ENCODE results near the gene GOLGA6C. TPM values are rescaled to one million over a fixed set of nuclear protein-coding genes. Genes with fewer than 3 reads are reported as not detected.
"Not testable (repeated sequence)": the region's sequence is repeated elsewhere in the genome, so short reads cannot be mapped to it uniquely, and the experiment has no call there.

The GOLGA6C gene
- total RNA-seq, 6 experiments from 2014 or later = not detected

- Mint-ChIP-seq H3K4me3 (no peak overlapping the region), H3K27me3 (ENCODE audit: insufficient read depth) (peaks cover 8% of the 10 kb centered on the region), H3K4me1 (ENCODE audit: low read depth) (no peaks in the 10 kb centered on the region), H3K9me3 (no peaks in the 10 kb centered on the region), H3K27ac (no peak overlapping the region), H3K36me3 (ENCODE audit: low read depth) (no peaks in the 10 kb centered on the region)
- TF ChIP-seq CTCF (IDR thresholded peaks at IDR 0.05) = no peak
- DNase-seq = no peak
Measured at GRCh38 chr15:75217012-75217411, 41.1 kb upstream of the GOLGA6C start.

GRCh38 chr15:75217574-75217973 lies 40.6 kb upstream of the GOLGA6C start:
- not testable (repeated sequence) for H3K4me1 Mint-ChIP-seq (ENCODE audit: low read depth); H3K36me3 Mint-ChIP-seq (ENCODE audit: low read depth); H3K27me3 Mint-ChIP-seq (ENCODE audit: insufficient read depth); H3K27ac Mint-ChIP-seq; H3K4me3 Mint-ChIP-seq; H3K9me3 Mint-ChIP-seq; DNase-seq

GRCh38 chr15:75219507-75219929 lies 38.6 kb upstream of the GOLGA6C start:
- H3K27me3 Mint-ChIP-seq (ENCODE audit: insufficient read depth) = peaks cover 14% of the 10 kb centered on the region
- H3K4me3 Mint-ChIP-seq; H3K9me3 Mint-ChIP-seq; H3K27ac Mint-ChIP-seq; H3K4me1 Mint-ChIP-seq (ENCODE audit: low read depth); H3K36me3 Mint-ChIP-seq (ENCODE audit: low read depth); DNase-seq: not testable (repeated sequence)

GRCh38 chr15:75223688-75224087 lies 34.4 kb upstream of the GOLGA6C start:
- TF ChIP-seq CTCF (IDR thresholded peaks at IDR 0.05) = no peak
- Mint-ChIP-seq H3K4me3 (no peak overlapping the region), H3K27ac (no peak overlapping the region), H3K27me3 (ENCODE audit: insufficient read depth) (peaks cover 21% of the 10 kb centered on the region), H3K36me3 (ENCODE audit: low read depth) (no peaks in the 10 kb centered on the region), H3K4me1 (ENCODE audit: low read depth) (no peaks in the 10 kb centered on the region), H3K9me3 (no peaks in the 10 kb centered on the region)
- DNase-seq = no peak

- H3K27me3 Mint-ChIP-seq (ENCODE audit: insufficient read depth) = peaks cover 24% of the 10 kb centered on the region
- H3K9me3 Mint-ChIP-seq = no peaks in the 10 kb centered on the region
- no peak for TF ChIP-seq CTCF (IDR thresholded peaks at IDR 0.05)
- H3K36me3 Mint-ChIP-seq (ENCODE audit: low read depth) = no peaks in the 10 kb centered on the region
- H3K4me3 Mint-ChIP-seq = no peak overlapping the region
- H3K4me1 Mint-ChIP-seq (ENCODE audit: low read depth) = no peaks in the 10 kb centered on the region
- no peak for DNase-seq
- H3K27ac Mint-ChIP-seq = no peak overlapping the region
Measured at GRCh38 chr15:75224281-75224680, 33.9 kb upstream of the GOLGA6C start.

GRCh38 chr15:75225102-75225836 lies 32.9 kb upstream of the GOLGA6C start:
- not testable (repeated sequence) for H3K4me1 Mint-ChIP-seq (ENCODE audit: low read depth); H3K27ac Mint-ChIP-seq; H3K36me3 Mint-ChIP-seq (ENCODE audit: low read depth); H3K4me3 Mint-ChIP-seq; DNase-seq; H3K9me3 Mint-ChIP-seq
- peaks cover 26% of the 10 kb centered on the region for H3K27me3 Mint-ChIP-seq (ENCODE audit: insufficient read depth)

- Mint-ChIP-seq H3K27ac (no peak overlapping the region), H3K4me1 (ENCODE audit: low read depth) (peaks cover 6% of the 10 kb centered on the region; the same call in 1 of the 2 replicates), H3K4me3 (no peak overlapping the region), H3K27me3 (ENCODE audit: insufficient read depth) (peaks cover 26% of the 10 kb centered on the region), H3K9me3 (no peaks in the 10 kb centered on the region), H3K36me3 (ENCODE audit: low read depth) (no peaks in the 10 kb centered on the region)
- DNase-seq = no peak
- no peak for TF ChIP-seq CTCF (IDR thresholded peaks at IDR 0.05)
Measured at GRCh38 chr15:75225951-75226732, 32.0 kb upstream of the GOLGA6C start.

- H3K4me1 Mint-ChIP-seq (ENCODE audit: low read depth); H3K36me3 Mint-ChIP-seq (ENCODE audit: low read depth); H3K27ac Mint-ChIP-seq; H3K9me3 Mint-ChIP-seq; DNase-seq; H3K4me3 Mint-ChIP-seq: not testable (repeated sequence)
- peaks cover 31% of the 10 kb centered on the region for H3K27me3 Mint-ChIP-seq (ENCODE audit: insufficient read depth)
Measured at GRCh38 chr15:75227112-75227511, 31.0 kb upstream of the GOLGA6C start.

Measured in HFFc6 (cell line).